Testis (tissue), 2 donors: ENCODE results near the gene EMC9.

Source experiments
- CTCF ChIP-seq, 3 experiments: fragments of 450-650 bp in 2 of 3; fragments of 200-600 bp in 1 of 3; sonication (generic) in 1 of 3; IDR thresholded peaks; one replicate each; pipeline ENCODE4 v1.5.1; 2016 to 2019; ENCODE audit warnings: antibody characterized with exemption in 3 of 3, mild to moderate bottlenecking in 2 of 3, moderate library complexity in 1 of 3
- POLR2A ChIP-seq: fragments of 450-650 bp; IDR thresholded peaks from one replicate; pipeline ENCODE4 v1.6.1; 2017; ENCODE audit warnings: antibody characterized with exemption, mild to moderate bottlenecking, moderate library complexity

DNA sequence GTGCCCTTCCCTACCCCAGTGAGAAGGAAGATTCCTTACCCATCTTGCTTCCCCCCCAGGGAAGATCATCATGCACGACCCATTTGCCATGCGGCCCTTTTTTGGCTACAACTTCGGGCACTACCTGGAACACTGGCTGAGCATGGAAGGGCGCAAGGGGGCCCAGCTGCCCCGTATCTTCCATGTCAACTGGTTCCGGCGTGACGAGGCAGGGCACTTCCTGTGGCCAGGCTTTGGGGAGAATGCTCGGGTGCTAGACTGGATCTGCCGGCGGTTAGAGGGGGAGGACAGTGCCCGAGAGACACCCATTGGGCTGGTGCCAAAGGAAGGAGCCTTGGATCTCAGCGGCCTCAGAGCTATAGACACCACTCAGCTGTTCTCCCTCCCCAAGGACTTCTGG is 37.9 kb downstream of the EMC9 start:
- no peak for TF ChIP-seq CTCF (IDR thresholded peaks at IDR 0.05)
- TF ChIP-seq POLR2A, result no peak
